Muscle layer of colon (tissue), 2 donors: ENCODE results near the gene ETFB.

Experiments
- H3K27ac ChIP-seq: one replicate; pipeline ENCODE4 v1.7.0; 2013; ENCODE audit warnings: low read depth, mild to moderate bottlenecking, low read length, moderate library complexity
- H3K27me3 ChIP-seq, 2 donors: one replicate each; pipeline ENCODE4 v1.7.0; 2013; ENCODE audit warnings: low read length in 2 of 2, mild to moderate bottlenecking in 2 of 2; ENCODE audit not compliant: insufficient read depth in 2 of 2, control insufficient read depth in 1 of 2
- H3K36me3 ChIP-seq: one replicate; pipeline ENCODE4 v1.7.0; 2013; ENCODE audit warnings: mild to moderate bottlenecking, low read length; ENCODE audit not compliant: insufficient read depth
- H3K4me1 ChIP-seq: one replicate; pipeline ENCODE4 v1.7.0; 2013; ENCODE audit warnings: mild to moderate bottlenecking, low read length; ENCODE audit not compliant: insufficient read depth
- H3K4me3 ChIP-seq, 2 donors: one replicate each; pipeline ENCODE4 v1.7.0; 2013; ENCODE audit warnings: low read length in 2 of 2, low read depth in 1 of 2, mild to moderate bottlenecking in 1 of 2, moderate library complexity in 1 of 2
- H3K9ac ChIP-seq: one replicate; pipeline ENCODE4 v1.7.0; 2013; ENCODE audit warnings: low read length
- H3K9me3 ChIP-seq: one replicate; pipeline ENCODE4 v1.7.0; 2013; ENCODE audit warnings: mild to moderate bottlenecking, low read length
- donor health status: abdominal sarcoma.
- donor health status: Adenocarcinoma of cecum.

Gene ETFB

GRCh38 chr19:51357952-51358351 lies 8.2 kb downstream of the ETFB start:
- peaks cover 7% of the 10 kb centered on the region for H3K4me1 ChIP-seq
- H3K9ac ChIP-seq, result no peak overlapping the region
- H3K27me3 ChIP-seq, result no peaks in the 10 kb centered on the region
- H3K36me3 ChIP-seq, result no peaks in the 10 kb centered on the region
- H3K4me3 ChIP-seq, result no peak overlapping the region
- no peaks in the 10 kb centered on the region for H3K9me3 ChIP-seq
- H3K27ac ChIP-seq, result no peak overlapping the region

GRCh38 chr19:51356159-51356801 lies 9.9 kb downstream of the ETFB start:
- no peak overlapping the region for H3K27ac ChIP-seq
- H3K4me1 ChIP-seq, result no peaks in the 10 kb centered on the region
- no peak overlapping the region for H3K4me3 ChIP-seq
- no peaks in the 10 kb centered on the region for H3K9me3 ChIP-seq
- H3K9ac ChIP-seq, result no peak overlapping the region
- peaks cover 12% of the 10 kb centered on the region for H3K36me3 ChIP-seq
- H3K27me3 ChIP-seq, result no peaks in the 10 kb centered on the region

- Histone ChIP-seq H3K9me3 (no peaks in the 10 kb centered on the region), H3K9ac (no peak overlapping the region), H3K27me3 (no peaks in the 10 kb centered on the region), H3K4me3 (no peak overlapping the region), H3K4me1 (no peaks in the 10 kb centered on the region), H3K36me3 (peaks cover 17% of the 10 kb centered on the region), H3K27ac (no peak overlapping the region)
These were observed 11.4 kb downstream of the ETFB start for GRCh38 chr19:51354742-51355148.

GRCh38 chr19:51354103-51354741 lies 12.0 kb downstream of the ETFB start:
- H3K9me3 ChIP-seq, result no peaks in the 10 kb centered on the region
- no peaks in the 10 kb centered on the region for H3K27me3 ChIP-seq
- H3K4me3 ChIP-seq, result no peak overlapping the region
- no peaks in the 10 kb centered on the region for H3K4me1 ChIP-seq
- no peak overlapping the region for H3K27ac ChIP-seq
- no peak overlapping the region for H3K9ac ChIP-seq
- H3K36me3 ChIP-seq, result peaks cover 17% of the 10 kb centered on the region

- Histone ChIP-seq H3K27ac (no peak overlapping the region), H3K9me3 (no peaks in the 10 kb centered on the region), H3K4me3 (no peak overlapping the region), H3K4me1 (no peaks in the 10 kb centered on the region), H3K9ac (no peak overlapping the region), H3K36me3 (peaks cover 22% of the 10 kb centered on the region), H3K27me3 (no peaks in the 10 kb centered on the region)
These were observed 13.3 kb downstream of the ETFB start for GRCh38 chr19:51352783-51353360.

- no peak overlapping the region for H3K4me3 ChIP-seq
- H3K9me3 ChIP-seq, result no peaks in the 10 kb centered on the region
- no peak overlapping the region for H3K27ac ChIP-seq
- peaks cover 29% of the 10 kb centered on the region for H3K36me3 ChIP-seq
- no peaks in the 10 kb centered on the region for H3K4me1 ChIP-seq
- H3K9ac ChIP-seq, result no peak overlapping the region
- H3K27me3 ChIP-seq, result no peaks in the 10 kb centered on the region
These were observed 14.8 kb downstream of the ETFB start for GRCh38 chr19:51351266-51351990.

- H3K9ac ChIP-seq, result no peak overlapping the region
- H3K4me3 ChIP-seq, result no peak overlapping the region
- H3K9me3 ChIP-seq, result no peaks in the 10 kb centered on the region
- no peaks in the 10 kb centered on the region for H3K4me1 ChIP-seq
- H3K27me3 ChIP-seq, result no peaks in the 10 kb centered on the region
- H3K27ac ChIP-seq, result no peak overlapping the region
- H3K36me3 ChIP-seq, result peaks cover 30% of the 10 kb centered on the region
These were observed 18.8 kb downstream of the ETFB start for GRCh38 chr19:51347209-51347928.

- no peaks in the 10 kb centered on the region for H3K4me1 ChIP-seq
- no peaks in the 10 kb centered on the region for H3K27me3 ChIP-seq
- H3K9me3 ChIP-seq, result no peaks in the 10 kb centered on the region
- no peak overlapping the region for H3K4me3 ChIP-seq
- no peak overlapping the region for H3K9ac ChIP-seq
- no peak overlapping the region for H3K27ac ChIP-seq
- H3K36me3 ChIP-seq, result peaks cover 24% of the 10 kb centered on the region
These were observed 19.4 kb downstream of the ETFB start for GRCh38 chr19:51346742-51347141.

- H3K27ac ChIP-seq, result no peak overlapping the region
- no peaks in the 10 kb centered on the region for H3K27me3 ChIP-seq
- peaks cover 18% of the 10 kb centered on the region for H3K36me3 ChIP-seq
- no peak overlapping the region for H3K4me3 ChIP-seq
- no peak overlapping the region for H3K9ac ChIP-seq
- no peaks in the 10 kb centered on the region for H3K9me3 ChIP-seq
- H3K4me1 ChIP-seq, result no peaks in the 10 kb centered on the region
These were observed 21.0 kb downstream of the ETFB start for GRCh38 chr19:51345076-51345620.

- Histone ChIP-seq H3K9ac (no peak overlapping the region), H3K27me3 (no peaks in the 10 kb centered on the region), H3K27ac (no peak overlapping the region), H3K4me3 (no peak overlapping the region), H3K36me3 (peaks cover 9% of the 10 kb centered on the region), H3K9me3 (no peaks in the 10 kb centered on the region), H3K4me1 (peaks cover 9% of the 10 kb centered on the region)
These were observed 23.3 kb downstream of the ETFB start for GRCh38 chr19:51342631-51343569.
